K562 (cell line): ENCODE data around the gene HNRNPLL. TPM values are rescaled to one million over a fixed set of nuclear protein-coding genes. Genes with fewer than 3 reads are reported as not detected.

Experiments
- COPS2 ChIP-seq: fragments of 450-650 bp; conservative IDR thresholded peaks from 2 replicates; pipeline ENCODE4 v1.6.1; 2016; ENCODE audit warnings: mild to moderate bottlenecking, moderate library complexity
- ELK1 ChIP-seq: sonication (generic); formaldehyde crosslinking; IDR thresholded peaks from 2 replicates; pipeline ENCODE4 v1.8.1; 2022; ENCODE audit warnings: missing genetic modification reagents
- MED1 ChIP-seq: sonication (generic); formaldehyde crosslinking; IDR thresholded peaks from 2 replicates; pipeline ENCODE4 v1.8.1; 2023; ENCODE audit warnings: missing genetic modification reagents, borderline replicate concordance
- RBFOX2 ChIP-seq: fragments of 200-400 bp; formaldehyde crosslinking; IDR thresholded peaks from 2 replicates; pipeline ENCODE4 v1.6.1; 2017; ENCODE audit warnings: low read depth, mild to moderate bottlenecking, low read length, moderate library complexity
- RBM25 ChIP-seq: fragments of 200-400 bp; formaldehyde crosslinking; IDR thresholded peaks from 2 replicates; pipeline ENCODE4 v1.6.1; 2018; ENCODE audit warnings: low read length, low read depth, moderate library complexity; ENCODE audit not compliant: severe bottlenecking
- SNRNP70 ChIP-seq: fragments of 200-400 bp; formaldehyde crosslinking; optimal IDR thresholded peaks from 2 replicates; pipeline ENCODE3; 2017; ENCODE audit warnings: low read depth, low read length
- THAP12 ChIP-seq: fragments of 250-450 bp; sonication (Bioruptor Pico); IDR thresholded peaks from 2 replicates; pipeline ENCODE4 v1.9.0; 2021; ENCODE audit warnings: mild to moderate bottlenecking, inconsistent platforms
- THAP7 ChIP-seq: fragments of 250-450 bp; sonication (Bioruptor Pico); IDR thresholded peaks from 2 replicates; pipeline ENCODE4 v1.5.0; 2021
- THRAP3 ChIP-seq: fragments of 450-650 bp; IDR thresholded peaks from 2 replicates; pipeline ENCODE4 v1.6.1; 2016; ENCODE audit warnings: mild to moderate bottlenecking, inconsistent platforms, borderline replicate concordance
- TOE1 ChIP-seq, 2 experiments: fragments of 450-650 bp in 1 of 2; sonication (generic) in 1 of 2; formaldehyde crosslinking in 1 of 2; IDR thresholded peaks; 2 replicates each; pipeline versions ENCODE4 v1.7.1 to v1.8.0; 2016 to 2022; ENCODE audit warnings: borderline replicate concordance in 2 of 2, mild to moderate bottlenecking in 2 of 2, antibody characterized with exemption in 1 of 2, inconsistent platforms in 1 of 2, low read depth in 1 of 2, missing genetic modification reagents in 1 of 2, moderate library complexity in 1 of 2
- ZBTB26 ChIP-seq: fragments of 450-650 bp; formaldehyde crosslinking; IDR thresholded peaks from 2 replicates; pipeline ENCODE4 v1.4.0; 2022; ENCODE audit warnings: missing genetic modification characterization
- ZMIZ1 ChIP-seq, 2 experiments: fragments of 150-350 bp in 1 of 2; IDR thresholded peaks; 2 replicates each; pipeline ENCODE4 v1.6.1; 2012 to 2016; ENCODE audit warnings: low read depth in 2 of 2, low read length in 2 of 2, mild to moderate bottlenecking in 1 of 2, moderate library complexity in 1 of 2
- ZNF3 ChIP-seq: fragments of 250-450 bp; sonication (Bioruptor Pico); IDR thresholded peaks from 2 replicates; pipeline ENCODE4 v1.5.0; 2021; ENCODE audit warnings: mild to moderate bottlenecking, moderate library complexity
- ZNF395 ChIP-seq: fragments of 200-800 bp; sonication (Bioruptor generic); IDR thresholded peaks from 2 replicates; pipeline ENCODE4 v1.6.1; 2017; ENCODE audit warnings: missing genetic modification characterization, missing compliant biosample characterization
- polyA plus RNA-seq, 8 experiments: library from polyadenylated mRNA; depleted of rRNA in 4 of 8; stranded (reverse) in 5 of 8; unstranded in 3 of 8; fragments of >200 nt; fragmentation: Nextera tagmentation in 2 of 8; fragmentation: Illumina TruSeq in 1 of 8; extraction: Ambion mirVana in 2 of 8; extraction: Trizol in 1 of 8; gene quantifications; 2 replicates each; pipeline versions ENCODE4 v1.2.1 to v1.2.3, GENCODE V29; 2011 to 2014; ENCODE audit warnings: inconsistent platforms in 1 of 8, missing spikeins in 1 of 8
- total RNA-seq, 7 experiments: library from RNA; depleted of rRNA in 6 of 7; stranded (reverse); fragments of >200 nt in 6 of 7; fragmentation: Illumina TruSeq in 2 of 7; extraction: Trizol in 2 of 7; gene quantifications; 2 replicates each; pipeline versions ENCODE4 v1.2.1 to v1.2.3, GENCODE V29; 2011 to 2021; ENCODE audit warnings: low replicate concordance in 1 of 7

Gene HNRNPLL
- total and polyA plus RNA-seq, 9 of the 15 experiments (the other 6 are each of a cell fraction or from before 2014, with no cell fraction given), result 19.8 to 135 (median 57.8) TPM

GRCh38 chr2:38603402-38604290, 918 bp upstream of the HNRNPLL start (continued):
- TF ChIP-seq ZNF3 (CRISPR knock-in tag), result no peak
- no peak for TF ChIP-seq RBFOX2
- no peak for TF ChIP-seq ELK1 (CRISPR knock-in tag)
- TF ChIP-seq SNRNP70, result no peak
- no peak for TF ChIP-seq TOE1 (IDR thresholded peaks at IDR 0.05; ENCODE audit: borderline replicate concordance)
- no peak for TF ChIP-seq TOE1 (CRISPR knock-in tag; IDR thresholded peaks at IDR 0.05; ENCODE audit: borderline replicate concordance, low read depth)
- TF ChIP-seq THRAP3, result no peak
- no peak for TF ChIP-seq ZBTB26 (CRISPR knock-in tag)
- 0 out of 4 replicates have a peak, but pooled peaks of 1 of the 2 experiments have one; percentile 6 for TF ChIP-seq ZMIZ1 (IDR thresholded peaks at IDR 0.05; ENCODE audit: low read depth in 2 of 2, low read length in 2 of 2)
- TF ChIP-seq THAP12 (CRISPR knock-in tag), result no peak
- no peak for TF ChIP-seq COPS2
- no peak for TF ChIP-seq RBM25
- TF ChIP-seq MED1 (CRISPR knock-in tag), result no peak
- no peak for TF ChIP-seq THAP7
- 0 out of 2 replicates have a peak, but pooled peaks have one; percentile 32 for TF ChIP-seq ZNF395 (CRISPR knock-in tag)
